Right kidney (tissue), 1 donor: ENCODE results near the gene RRAD.

Experiments
- DNase-seq: peaks from one replicate; pipeline ENCODE4 v3.0.0-alpha.2; 2016

Gene RRAD

DNA sequence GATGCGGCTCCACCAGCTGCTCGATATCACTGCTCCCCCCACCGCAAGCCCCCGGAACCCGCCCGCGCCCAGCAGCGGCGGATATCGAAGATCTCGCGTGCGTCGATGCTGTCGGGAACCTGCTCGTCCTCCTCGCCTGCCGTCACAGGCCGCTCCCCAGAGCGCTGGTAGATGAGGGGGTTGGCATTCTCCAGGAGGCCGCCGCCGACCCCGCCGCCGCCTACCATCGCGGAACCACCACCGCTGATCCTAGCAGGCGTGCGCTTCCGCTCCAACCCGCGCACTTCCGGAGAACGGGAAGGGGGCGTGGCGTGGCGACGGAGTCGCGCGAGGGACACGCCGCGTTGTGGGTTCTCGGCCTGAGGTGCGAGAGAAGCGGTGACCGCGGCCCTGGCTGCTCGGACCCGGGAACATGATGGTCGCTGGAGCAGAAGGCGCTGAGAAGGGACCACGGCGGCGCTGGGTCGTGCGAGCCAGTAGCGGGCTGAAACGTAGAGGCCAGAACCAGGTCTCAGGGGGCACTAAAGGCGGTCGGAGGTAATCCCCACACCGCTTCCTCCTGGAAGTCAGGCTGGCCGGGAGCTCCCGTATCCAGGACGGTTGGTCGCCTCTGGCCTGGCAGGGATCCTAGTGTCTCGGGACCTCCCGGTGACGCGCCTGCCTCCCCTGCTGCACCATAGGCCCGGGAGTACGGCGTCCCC lies 9.0 kb upstream of the RRAD start, which contains the start of gene CIAO2B:
CIAO2B (minus strand) TSS at position 265 of the 701 bp plus-strand sequence; CDS start at position 227, 38 bp downstream.
- DNase-seq: peak; percentile 88

- DNase-seq: no peak
Observed at GRCh38 chr16:66933776-66934137, 8.4 kb upstream of the RRAD start.

DNA sequence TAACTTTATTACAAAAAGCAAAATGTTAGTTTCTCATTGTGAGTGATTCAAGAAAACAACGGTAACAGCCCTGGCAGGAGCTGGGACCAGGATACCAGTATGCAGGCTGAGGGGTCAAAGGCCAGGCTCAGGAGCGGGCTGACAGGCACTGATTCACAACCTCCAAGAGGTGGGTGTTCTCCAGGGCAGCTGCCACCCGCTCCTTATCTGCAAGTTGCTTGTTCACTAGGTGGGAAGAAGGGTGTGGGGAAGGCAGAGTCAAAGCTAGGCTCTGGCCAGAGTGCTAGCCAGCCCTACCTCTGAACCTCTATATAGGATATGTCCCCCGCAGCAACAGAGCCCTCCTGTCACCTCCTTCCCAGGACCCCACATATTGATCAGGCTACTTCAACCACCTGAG lies 6.7 kb upstream of the RRAD start:
- DNase-seq: no peak

DNA sequence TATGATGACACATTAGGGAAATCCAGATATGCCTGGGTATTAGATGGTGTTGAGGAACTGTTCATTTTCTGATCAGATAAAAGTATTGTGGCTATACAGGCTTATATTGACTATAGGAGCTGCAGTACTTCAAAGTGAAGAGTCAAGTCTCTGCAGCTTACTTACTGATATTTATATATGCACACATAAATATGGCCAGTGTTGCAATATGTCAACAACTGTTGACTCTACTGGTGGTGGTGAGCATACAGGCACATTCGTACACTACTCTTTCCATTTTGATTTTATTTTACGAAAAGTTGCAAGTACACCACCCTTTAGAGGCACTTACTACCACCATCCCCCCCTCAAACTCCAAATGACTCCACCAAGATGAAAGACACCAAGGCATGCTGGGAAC lies 6.3 kb upstream of the RRAD start:
- no peak for DNase-seq

- no peak for DNase-seq
Observed at GRCh38 chr16:66930189-66930588, 4.9 kb upstream of the RRAD start.

- no peak for DNase-seq
Observed at GRCh38 chr16:66928702-66929388, 3.5 kb upstream of the RRAD start.

- no peak for DNase-seq
Observed at GRCh38 chr16:66927918-66928649, 2.7 kb upstream of the RRAD start.

DNA sequence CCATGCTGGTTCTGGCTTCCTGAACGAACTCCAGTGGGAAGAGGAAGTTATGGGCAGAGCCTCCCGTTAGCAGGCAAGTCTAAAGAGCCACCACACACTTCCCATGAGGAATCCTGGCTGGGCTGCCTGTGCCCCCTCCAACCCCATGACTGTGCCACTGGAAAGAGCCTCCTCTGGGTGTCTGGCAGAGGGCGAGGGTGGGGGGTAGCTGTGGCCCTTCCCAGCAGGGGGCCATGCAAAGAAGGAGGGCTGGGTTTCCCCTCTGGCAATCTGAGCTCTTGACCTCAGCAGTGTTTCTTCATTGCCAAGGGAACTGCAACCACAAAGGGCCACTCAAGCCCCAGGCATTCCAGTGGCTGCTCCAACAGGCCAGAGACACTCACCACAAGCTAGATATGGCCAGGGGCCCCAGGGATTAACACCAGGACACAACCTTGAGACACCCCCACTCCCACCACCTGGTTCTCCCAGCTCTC lies 1.7 kb upstream of the RRAD start:
- no peak for DNase-seq

- no peak for DNase-seq
Observed at GRCh38 chr16:66926171-66926947, 1.0 kb upstream of the RRAD start.

DNA sequence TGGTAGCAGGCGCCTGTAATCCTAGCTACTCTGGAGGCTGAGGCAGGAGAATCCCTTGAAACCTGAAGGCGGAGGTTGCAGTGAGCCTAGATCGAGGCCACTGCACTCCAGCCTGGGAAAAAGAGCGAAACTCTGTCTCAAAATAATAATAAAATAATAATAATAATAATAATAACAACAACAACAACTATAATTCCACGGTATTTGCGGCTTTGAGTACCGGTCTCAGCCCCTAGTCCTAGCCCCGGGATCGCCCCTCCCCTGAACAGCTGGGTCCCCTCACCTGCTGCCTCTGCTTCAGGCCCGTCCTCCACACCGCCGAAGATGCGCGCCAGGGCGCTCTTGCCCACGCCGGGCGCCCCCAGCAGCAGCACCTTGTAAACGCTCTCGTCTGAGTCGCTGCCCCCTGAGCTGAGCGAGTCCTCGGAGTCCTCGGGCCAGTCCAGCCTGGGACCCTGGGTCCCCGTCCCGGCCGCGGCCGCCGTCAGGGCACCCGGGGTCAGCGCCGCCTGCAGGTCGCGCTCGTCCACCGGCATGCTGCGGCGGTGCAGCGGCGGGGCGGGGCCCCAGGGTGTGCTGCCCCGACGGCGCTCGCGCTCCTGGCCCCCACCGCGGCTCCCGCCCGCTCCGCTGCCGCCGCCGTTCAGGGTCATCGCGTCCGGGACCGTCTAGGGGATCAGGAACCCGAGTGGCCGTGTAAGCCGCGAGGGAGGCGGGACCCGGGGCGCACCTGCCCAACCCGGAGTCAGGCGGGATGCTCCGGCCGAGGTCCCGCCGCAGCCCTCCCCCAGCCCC lies 611 bp downstream of the RRAD start:
- DNase-seq: peak; percentile 64

DNA sequence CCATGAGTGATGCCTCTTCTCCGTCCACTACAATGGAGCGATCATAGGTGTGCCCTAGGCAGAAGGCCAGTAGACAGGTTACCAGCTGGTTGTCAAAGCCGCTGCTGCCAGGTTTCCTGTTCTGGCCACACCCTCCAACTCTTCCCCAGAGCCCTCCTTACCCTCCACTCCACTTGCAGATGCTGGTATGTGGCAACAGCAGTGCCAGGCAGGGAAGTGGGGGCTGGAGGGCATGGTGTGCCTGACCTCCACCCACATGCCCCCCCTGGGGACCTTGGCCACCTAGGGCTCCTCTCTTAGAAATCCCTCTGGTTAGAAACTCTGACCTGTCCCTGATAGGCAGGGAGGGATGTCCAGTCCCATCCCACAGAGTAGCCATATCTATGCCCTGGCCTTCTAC lies 1.5 kb downstream of the RRAD start:
- no peak for DNase-seq

DNA sequence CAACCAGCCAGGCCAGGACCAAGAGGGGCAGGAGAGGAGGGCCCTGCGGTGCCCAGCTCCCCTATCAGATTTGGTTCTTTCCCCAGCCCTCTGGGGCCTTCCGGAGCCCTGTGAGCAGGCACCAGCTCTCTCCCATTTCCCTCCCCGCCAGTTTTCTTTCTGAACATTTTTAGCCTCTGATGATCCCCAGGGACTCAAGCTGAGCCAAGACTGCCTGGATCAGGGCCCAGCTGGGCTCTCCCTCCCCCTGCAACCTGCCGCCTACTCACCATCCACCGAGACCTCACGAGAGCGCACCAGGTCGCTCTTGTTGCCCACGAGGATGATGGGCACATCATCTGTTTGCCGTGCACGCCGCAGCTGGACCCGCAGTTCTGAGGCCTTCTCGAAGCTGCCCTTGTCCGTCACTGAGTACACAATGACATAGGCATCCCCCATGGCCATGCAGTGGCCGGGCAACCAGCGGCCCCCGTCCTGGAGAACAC lies 2.0 kb downstream of the RRAD start:
- DNase-seq: no peak

DNA sequence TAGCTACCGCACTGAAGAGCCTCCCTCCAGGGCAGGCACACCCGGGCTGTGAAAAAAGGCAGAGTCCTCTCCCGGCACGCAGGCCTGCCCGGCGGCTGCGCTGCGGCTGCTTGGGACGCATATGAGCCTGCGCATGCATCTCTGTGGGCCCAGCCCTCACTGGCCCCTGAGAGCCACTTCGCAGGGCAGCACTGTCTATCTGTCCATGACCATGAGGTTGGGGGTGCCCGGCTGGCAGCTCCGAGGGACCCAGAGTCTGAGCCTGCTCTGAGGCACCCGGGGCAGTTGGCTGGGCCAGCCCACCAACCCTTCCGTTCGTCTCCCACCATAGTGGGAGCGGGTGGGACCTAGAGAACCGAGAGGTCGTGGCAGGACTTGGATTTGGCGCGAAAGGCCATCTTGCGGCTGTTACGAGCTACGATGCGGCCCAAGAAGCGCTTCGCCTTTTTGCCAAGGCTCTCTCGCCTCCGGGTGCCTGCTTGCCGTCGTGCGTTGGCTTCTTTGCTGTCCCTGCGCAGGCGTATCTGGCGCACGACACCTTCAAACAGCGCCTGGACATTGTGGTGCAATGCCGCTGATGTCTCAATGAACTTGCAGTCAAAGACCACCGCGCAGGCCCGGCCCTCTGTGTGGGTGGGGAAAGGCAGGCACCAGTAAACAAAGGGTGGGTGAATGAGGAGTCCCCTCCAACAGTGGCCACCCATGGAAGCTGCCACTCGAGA lies 3.4 kb downstream of the RRAD start:
- DNase-seq: no peak

DNA sequence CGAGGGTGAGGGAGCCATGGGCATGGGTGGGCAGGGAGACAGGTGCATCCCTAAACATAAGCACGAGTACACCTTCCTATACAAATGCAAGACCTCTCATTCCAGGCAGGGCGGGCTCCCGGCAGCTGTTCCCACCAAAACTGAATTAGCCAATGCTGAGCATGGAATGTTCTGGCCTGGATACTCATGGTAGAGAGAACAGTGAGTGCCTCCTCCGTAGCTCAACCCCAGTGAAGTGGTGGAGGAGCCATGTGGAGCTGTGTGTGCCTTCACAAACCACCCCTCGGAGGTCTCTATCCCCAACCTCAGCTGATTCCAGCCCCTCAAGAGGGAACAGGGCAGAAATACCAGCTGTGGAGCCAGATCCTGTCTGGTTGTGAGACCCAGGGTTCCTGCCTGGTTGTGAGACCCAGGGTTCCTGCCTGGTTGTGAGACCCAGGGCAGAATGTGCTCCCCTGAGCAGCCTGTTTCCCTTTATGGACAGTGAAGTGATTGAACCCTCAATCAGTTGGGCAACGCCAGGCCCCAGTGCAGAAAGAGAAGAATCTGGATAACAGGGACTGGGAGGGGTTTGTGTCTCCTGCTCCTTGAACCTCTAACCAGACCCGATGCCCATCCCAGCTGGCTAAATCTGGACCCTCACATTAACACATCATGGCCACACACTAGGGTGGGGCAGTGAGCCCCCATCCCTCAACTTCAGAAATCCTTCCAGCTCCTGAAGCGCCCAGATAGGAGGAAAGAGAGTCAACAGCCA lies 4.2 kb downstream of the RRAD start:
- DNase-seq: no peak

GRCh38 chr16:66920299-66920590 lies 5.1 kb downstream of the RRAD start:
- no peak for DNase-seq

- DNase-seq: no peak
Observed at GRCh38 chr16:66919569-66920298, 5.6 kb downstream of the RRAD start.

DNA sequence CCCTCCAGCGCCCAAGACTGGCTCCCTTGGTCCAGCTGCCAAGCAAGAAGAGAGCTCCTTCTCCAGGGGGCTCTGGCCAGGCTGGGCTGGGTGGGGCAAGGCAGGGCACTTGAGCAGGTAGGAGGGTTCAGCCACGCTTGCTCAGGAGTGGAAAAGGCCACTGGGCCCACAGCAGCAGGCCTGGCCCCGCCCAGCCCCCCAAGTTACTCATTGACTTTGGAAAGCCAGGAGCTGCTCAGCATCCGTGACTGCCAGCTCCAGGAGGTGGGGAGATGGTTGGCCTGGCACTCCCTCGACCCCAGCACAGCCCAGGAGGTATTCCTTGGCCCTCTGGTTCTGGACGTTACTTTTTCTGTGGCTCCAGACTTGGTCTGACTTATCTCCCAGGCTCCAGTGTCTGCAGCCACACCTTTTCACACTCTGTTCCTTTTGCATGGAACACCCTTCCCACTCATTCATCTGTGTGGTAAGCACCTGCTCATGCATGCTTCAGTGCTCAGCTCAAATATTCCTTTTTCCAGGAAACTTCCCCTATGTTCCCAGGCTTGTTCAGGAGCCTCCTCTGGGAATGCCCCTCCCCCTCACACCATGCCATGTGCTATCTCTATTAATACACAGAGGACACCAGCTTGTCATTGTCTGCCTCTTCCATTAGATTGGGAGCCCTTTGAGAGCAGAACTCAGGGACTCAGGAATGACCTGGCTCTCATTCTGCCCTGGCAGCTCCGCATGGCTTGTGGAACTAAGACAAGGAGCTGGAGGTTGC lies 6.3 kb downstream of the RRAD start, which contains the start of gene CDH16:
CDH16 (minus strand) TSS at position 83 of the 766 bp plus-strand sequence. CDS start 820 bp downstream, outside the sequence.
- peak; percentile 75 for DNase-seq

- no peak for DNase-seq
Observed at GRCh38 chr16:66918355-66918754, 7.0 kb downstream of the RRAD start.

DNA sequence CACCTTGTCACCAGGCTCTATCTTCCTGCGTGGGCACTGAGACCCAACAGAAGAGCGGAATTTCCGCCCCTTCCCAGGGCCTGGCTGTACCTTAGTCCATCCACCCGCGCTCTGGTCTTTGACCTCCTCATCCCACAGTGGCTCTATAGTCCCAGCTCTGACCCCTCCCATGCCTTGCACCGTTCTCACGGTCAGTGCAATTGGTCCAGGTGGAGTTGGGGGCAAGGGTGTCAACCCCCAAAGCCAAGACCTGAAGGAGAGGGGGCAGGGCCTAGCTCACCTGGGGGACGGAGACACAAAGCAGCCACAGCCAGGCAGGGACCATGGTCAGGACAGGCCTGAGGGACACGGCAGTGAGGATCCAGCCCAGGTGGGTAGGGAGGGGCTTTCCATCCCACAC lies 7.6 kb downstream of the RRAD start:
- DNase-seq: no peak
